ENCODE data around the gene NOS3. TPM values are rescaled to one million over a fixed set of nuclear protein-coding genes. Genes with fewer than 3 reads are reported as not detected.

NOS3 gene
- total RNA-seq, 1 donor from 2014 or later, result 1.9 TPM

GRCh38 chr7:151047976-151048815, 57.4 kb downstream of the NOS3 start, which contains the start of gene ASIC3:
ASIC3 (plus strand) TSS chr7:151048531; CDS start chr7:151048886, 355 bp downstream.
- no peak for TF ChIP-seq CTCF (conservative IDR thresholded peaks at IDR 0.05; ENCODE audit: low read depth, low read length)
- no peak for DNase-seq (ENCODE audit: low read depth)
- no peak within 1 kb of the TSS for H3K4me3 ChIP-seq (ENCODE audit: low read depth, low read length)

- TF ChIP-seq CTCF (conservative IDR thresholded peaks at IDR 0.05; ENCODE audit: low read depth, low read length), result no peak
- no peak for DNase-seq (ENCODE audit: low read depth)
- no peak overlapping the region for H3K4me3 ChIP-seq (ENCODE audit: low read depth, low read length)
These were observed 58.2 kb downstream of the NOS3 start for GRCh38 chr7:151048911-151049463.

- DNase-seq (ENCODE audit: low read depth), result no peak
- H3K4me3 ChIP-seq (ENCODE audit: low read depth, low read length), result no peak overlapping the region
These were observed 60.3 kb downstream of the NOS3 start for GRCh38 chr7:151051108-151051507.

GRCh38 chr7:151053096-151053495, 62.3 kb downstream of the NOS3 start:
- no peak for DNase-seq (ENCODE audit: low read depth)
- no peak for TF ChIP-seq CTCF (conservative IDR thresholded peaks at IDR 0.05; ENCODE audit: low read depth, low read length)
- H3K4me3 ChIP-seq (ENCODE audit: low read depth, low read length), result no peak overlapping the region

More at GRCh38 chr7:151051108-151051507, 60.3 kb downstream of the NOS3 start:
- no peak for TF ChIP-seq CTCF (conservative IDR thresholded peaks at IDR 0.05; ENCODE audit: low read depth, low read length)

- TF ChIP-seq CTCF (conservative IDR thresholded peaks at IDR 0.05; ENCODE audit: low read depth, low read length), result no peak
- DNase-seq (ENCODE audit: low read depth), result no peak
- no peak overlapping the region for H3K4me3 ChIP-seq (ENCODE audit: low read depth, low read length)
These were observed 62.9 kb downstream of the NOS3 start for GRCh38 chr7:151053751-151054150.

- no peak for TF ChIP-seq CTCF (conservative IDR thresholded peaks at IDR 0.05; ENCODE audit: low read depth, low read length)
- no peak overlapping the region for H3K4me3 ChIP-seq (ENCODE audit: low read depth, low read length)
- no peak for DNase-seq (ENCODE audit: low read depth)
These were observed 65.5 kb downstream of the NOS3 start for GRCh38 chr7:151056283-151056665.

All from epithelial cell of proximal tubule (primary cell).